GM12878 (cell line): ENCODE data around the gene SARDH. TPM values are rescaled to one million over a fixed set of nuclear protein-coding genes. Genes with fewer than 3 reads are reported as not detected.

ENCODE experiments used
- ATAC-seq: fragments of 200-7000 bp; cut with Tn5 transposase; 3 replicates; pipeline ENCODE4 v1.9.1; 2020; ENCODE audit warnings: mild to moderate bottlenecking, moderate library complexity
- BruUV-seq: library from RNA; stranded (reverse); fragments of 400-500 nt; replicated peaks from 2 replicates; lab custom pipeline; 2021; lab: Mats Ljungman, UMichigan
- CTCF ChIA-PET: fragments of 300-600 bp; sonication (Branson Sonifier 250); formaldehyde crosslinking; extraction: SDS; loops from one replicate; lab custom pipeline; 2021; ENCODE audit warnings: inconsistent platforms; lab: Yijun Ruan, JAX
- POLR2A ChIA-PET: fragments of 350-600 bp; formaldehyde crosslinking; extraction: SDS; loops from one replicate; lab custom pipeline; 2021; ENCODE audit warnings: inconsistent platforms; lab: Charles Lee
- RAD21 ChIA-PET: fragments of 300-600 bp; sonication (Branson Sonifier 250); formaldehyde crosslinking; loops from one replicate; lab custom pipeline; 2023; ENCODE audit warnings: antibody characterized with exemption; ENCODE audit not compliant: unreplicated experiment; lab: Charles Lee
- SMC1A ChIA-PET: fragments of 300-600 bp; sonication (Branson Sonifier 250); formaldehyde crosslinking; loops from one replicate; lab custom pipeline; 2023; ENCODE audit not compliant: unreplicated experiment, uncharacterized antibody; lab: Charles Lee
- DNase-seq: peaks from one replicate; pipeline ENCODE4 v3.0.0-alpha.2; 2011; ENCODE audit warnings: low read depth, low spot score
- FAIRE-seq: peaks from 3 replicates; lab custom pipeline; 2011; peaks lifted over from hg19 to GRCh38; lab: Jason Lieb, UNC
- H2AFZ ChIP-seq: 2 replicates; pipeline ENCODE4 v1.6.0; 2011; ENCODE audit warnings: low read depth, low read length, control low read depth; ENCODE audit not compliant: control insufficient read depth
- H3K27ac ChIP-seq: 2 replicates; pipeline ENCODE4 v1.5.1; 2011; ENCODE audit warnings: control low read depth; ENCODE audit not compliant: control insufficient read depth, insufficient read depth
- H3K27me3 ChIP-seq, 2 experiments: replicated peaks in 1 of 2; 2 replicates each; pipeline versions ENCODE4 v1.6.0 to v1.6.1; 2011; ENCODE audit warnings: low read length in 1 of 2; ENCODE audit not compliant: control insufficient read depth in 2 of 2, insufficient read depth in 2 of 2
- H3K36me3 ChIP-seq, 2 experiments: 2 replicates each; pipeline ENCODE4 v1.5.1; 2011; ENCODE audit warnings: low read length in 1 of 2; ENCODE audit not compliant: control insufficient read depth in 2 of 2, insufficient read depth in 2 of 2
- H3K4me1 ChIP-seq: 2 replicates; pipeline ENCODE4 v1.6.1; 2011; ENCODE audit warnings: mild to moderate bottlenecking, low read length, moderate library complexity, mixed read lengths; ENCODE audit not compliant: control insufficient read depth, insufficient read depth
- H3K4me2 ChIP-seq: 2 replicates; pipeline ENCODE4 v1.6.0; 2011; ENCODE audit warnings: control low read depth; ENCODE audit not compliant: control insufficient read depth, insufficient read depth
- H3K4me3 ChIP-seq: fragments of 200-600 bp; sonication (generic); 2 replicates; pipeline ENCODE4 v1.5.1; 2016
- H3K79me2 ChIP-seq: 2 replicates; pipeline ENCODE4 v1.6.0; 2011; ENCODE audit warnings: low read length; ENCODE audit not compliant: control insufficient read depth, insufficient read depth
- H3K9ac ChIP-seq: 2 replicates; pipeline ENCODE4 v1.8.0; 2011; ENCODE audit warnings: low read length, control low read depth, mixed read lengths; ENCODE audit not compliant: control insufficient read depth, insufficient read depth
- H3K9me3 ChIP-seq: replicated peaks from 3 replicates; pipeline ENCODE4 v1.5.1; 2011; ENCODE audit warnings: mild to moderate bottlenecking, low read length; ENCODE audit not compliant: control insufficient read depth, insufficient read depth
- H4K20me1 ChIP-seq: 2 replicates; pipeline ENCODE4 v1.6.0; 2011; ENCODE audit not compliant: control insufficient read depth, insufficient read depth
- KAT2A ChIP-seq: conservative IDR thresholded peaks from 2 replicates; pipeline ENCODE4 v1.6.1; 2011; ENCODE audit warnings: low read depth, low read length; ENCODE audit not compliant: control insufficient read depth
- MEF2A ChIP-seq: IDR thresholded peaks from 2 replicates; pipeline ENCODE4 v1.6.1; 2011; ENCODE audit warnings: low read depth, mild to moderate bottlenecking, low read length, moderate library complexity; ENCODE audit not compliant: insufficient read depth
- PAX8 ChIP-seq: fragments of 450-650 bp; IDR thresholded peaks from 2 replicates; pipeline ENCODE4 v1.6.1; 2017; ENCODE audit warnings: mild to moderate bottlenecking, moderate library complexity
- POLR2AphosphoS2 ChIP-seq: IDR thresholded peaks from 2 replicates; pipeline ENCODE4 v1.6.1; 2011; ENCODE audit warnings: low read depth, mild to moderate bottlenecking, low read length, improper control_type of control experiment, moderate library complexity
- RCOR1 ChIP-seq: conservative IDR thresholded peaks from 2 replicates; pipeline ENCODE4 v1.6.1; 2012; ENCODE audit warnings: low read depth, low read length, improper control_type of control experiment
- SMARCA5 ChIP-seq: fragments of 450-650 bp; IDR thresholded peaks from 2 replicates; pipeline ENCODE4 v1.6.1; 2017; ENCODE audit warnings: mild to moderate bottlenecking
- STAT3 ChIP-seq: IDR thresholded peaks from 2 replicates; pipeline ENCODE4 v1.6.1; 2011; ENCODE audit warnings: low read depth, low read length, improper control_type of control experiment
- TCF12 ChIP-seq: IDR thresholded peaks from 2 replicates; pipeline ENCODE4 v1.6.1; 2011; ENCODE audit warnings: low read depth, mild to moderate bottlenecking, low read length
- TCF3 ChIP-seq: IDR thresholded peaks from 2 replicates; pipeline ENCODE4 v1.6.1; 2012; ENCODE audit warnings: low read depth, mild to moderate bottlenecking, low read length, borderline replicate concordance; ENCODE audit not compliant: insufficient read depth
- WRNIP1 ChIP-seq: IDR thresholded peaks from 2 replicates; pipeline ENCODE4 v1.6.1; 2011; ENCODE audit warnings: low read depth, low read length, improper control_type of control experiment, borderline replicate concordance
- ZNF274 ChIP-seq: IDR thresholded peaks from one replicate; pipeline ENCODE4 v1.8.0; 2011; ENCODE audit not compliant: insufficient read length, insufficient read depth
- ZZZ3 ChIP-seq: IDR thresholded peaks from 2 replicates; pipeline ENCODE4 v1.6.1; 2011; ENCODE audit warnings: low read depth; ENCODE audit not compliant: control insufficient read depth, insufficient read length
- WGBS: methylation state at CpG from one replicate; pipeline ENCODE4 v1.1.6; 2016; ENCODE audit warnings: low lambda C conversion rate; ENCODE audit not compliant: insufficient replicate concordance, insufficient coverage; ENCODE audit errors: missing lambda C conversion rate; 5-methylcytosine and 5-hydroxymethylcytosine counted together
- in situ Hi-C: fragments of 300-500 bp; cut with MboI; formaldehyde crosslinking; loops from 9 replicates; pipeline ENCODE4 v1.14.3; 2018; ENCODE audit warnings: mixed read lengths
- intact Hi-C: fragments of 100-400 bp; cut with micrococcal nuclease; formaldehyde crosslinking; loops from one replicate; pipeline ENCODE4 v1.14.2; 2022; ENCODE audit not compliant: unreplicated experiment
- polyA plus RNA-seq, 11 experiments: library from polyadenylated mRNA; depleted of rRNA in 4 of 11; unstranded in 6 of 11; stranded (reverse) in 5 of 11; fragments of >200 nt; fragmentation: Nextera tagmentation in 4 of 11; fragmentation: Illumina TruSeq in 1 of 11; extraction: Ambion mirVana in 4 of 11; extraction: Trizol in 1 of 11; gene quantifications; 1 replicate in 1 of 11; 2 replicates in 10 of 11; pipeline versions ENCODE4 v1.2.1 to v1.2.3, GENCODE V29; 2011 to 2016; ENCODE audit warnings: inconsistent platforms in 2 of 11, missing spikeins in 2 of 11, low read depth in 1 of 11
- total RNA-seq, 4 experiments: library from RNA; depleted of rRNA in 3 of 4; stranded (reverse); fragments of >200 nt in 3 of 4; fragmentation: Illumina TruSeq in 1 of 4; extraction: Trizol in 1 of 4; gene quantifications; 2 replicates each; pipeline versions ENCODE4 v1.2.1 to v1.2.3, GENCODE V29; 2013 to 2021
- TF ChIP-seq, protein P1 (sequence below): fragments of 450-650 bp; IDR thresholded peaks from 2 replicates; pipeline ENCODE4 v1.6.1; 2017; ENCODE audit warnings: low read depth, mild to moderate bottlenecking, moderate library complexity
- TF ChIP-seq, protein P2 (sequence below): fragments of 450-650 bp; IDR thresholded peaks from 2 replicates; pipeline ENCODE4 v1.6.1; 2016; ENCODE audit warnings: mild to moderate bottlenecking

Gene SARDH
- total and polyA plus RNA-seq, 10 of the 15 experiments (the other 5 are each of a cell fraction or from before 2014, with no cell fraction given) = 0.03 to 0.15 (median 0.10) TPM; not detected in 6

GRCh38 chr9:133658442-133659431, 79.4 kb downstream of the SARDH start:
- ChIA-PET RAD21 (no interaction called here), CTCF (no interaction called here)
- ATAC-seq = no peak
- Histone ChIP-seq H3K27me3 (peaks cover 7 to 9% of the 10 kb centered on the region in 2 experiments; a peak in 3 of 4 replicates), H3K9ac (no peak overlapping the region), H3K79me2 (no peaks in the 10 kb centered on the region), H4K20me1 (no peaks in the 10 kb centered on the region), H3K4me2 (no peak overlapping the region), H2AFZ (no peak overlapping the region)
- WGBS = 20% methylated on average over 43 of the region's 46 CpGs
- TF ChIP-seq PAX8 = no peak
- TF ChIP-seq, all 136 proteins: peak for 0
- DNase-seq = no peak
- ChIA-PET SMC1A (no interaction called here), POLR2A (no interaction called here)
- no peaks in the 10 kb centered on the region for H3K9me3 ChIP-seq
- H3K27ac ChIP-seq = no peak overlapping the region
- no TSS peak for BruUV-seq
- FAIRE-seq = no peak
- intact Hi-C loops (no loop called here), in situ Hi-C loops (no loop called here)
- H3K36me3 ChIP-seq = no peaks in the 10 kb centered on the region
- no peak overlapping the region for H3K4me3 ChIP-seq
- no peaks in the 10 kb centered on the region for H3K4me1 ChIP-seq

- Histone ChIP-seq H2AFZ (no peak overlapping the region), H3K4me2 (no peak overlapping the region), H3K36me3 (no peaks in the 10 kb centered on the region), H3K27me3 (peaks cover 7 to 11% of the 10 kb centered on the region in 2 experiments; a peak in 3 of 4 replicates), H3K9ac (no peak overlapping the region), H3K79me2 (no peaks in the 10 kb centered on the region), H3K4me1 (no peaks in the 10 kb centered on the region), H3K27ac (no peak overlapping the region), H3K4me3 (no peak overlapping the region), H4K20me1 (no peaks in the 10 kb centered on the region), H3K9me3 (no peaks in the 10 kb centered on the region)
- TF ChIP-seq ZNF274 (no peak), MEF2A (no peak), STAT3 (no peak), ZZZ3 (no peak), POLR2AphosphoS2 (no peak), WRNIP1 (no peak), TCF3 (no peak), TCF12 (no peak), KAT2A (no peak), RCOR1 (no peak), SMARCA5 (no peak)
- TF ChIP-seq, protein P1, sequence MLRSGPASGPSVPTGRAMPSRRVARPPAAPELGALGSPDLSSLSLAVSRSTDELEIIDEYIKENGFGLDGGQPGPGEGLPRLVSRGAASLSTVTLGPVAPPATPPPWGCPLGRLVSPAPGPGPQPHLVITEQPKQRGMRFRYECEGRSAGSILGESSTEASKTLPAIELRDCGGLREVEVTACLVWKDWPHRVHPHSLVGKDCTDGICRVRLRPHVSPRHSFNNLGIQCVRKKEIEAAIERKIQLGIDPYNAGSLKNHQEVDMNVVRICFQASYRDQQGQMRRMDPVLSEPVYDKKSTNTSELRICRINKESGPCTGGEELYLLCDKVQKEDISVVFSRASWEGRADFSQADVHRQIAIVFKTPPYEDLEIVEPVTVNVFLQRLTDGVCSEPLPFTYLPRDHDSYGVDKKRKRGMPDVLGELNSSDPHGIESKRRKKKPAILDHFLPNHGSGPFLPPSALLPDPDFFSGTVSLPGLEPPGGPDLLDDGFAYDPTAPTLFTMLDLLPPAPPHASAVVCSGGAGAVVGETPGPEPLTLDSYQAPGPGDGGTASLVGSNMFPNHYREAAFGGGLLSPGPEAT = no peak
- TF ChIP-seq, protein P2, sequence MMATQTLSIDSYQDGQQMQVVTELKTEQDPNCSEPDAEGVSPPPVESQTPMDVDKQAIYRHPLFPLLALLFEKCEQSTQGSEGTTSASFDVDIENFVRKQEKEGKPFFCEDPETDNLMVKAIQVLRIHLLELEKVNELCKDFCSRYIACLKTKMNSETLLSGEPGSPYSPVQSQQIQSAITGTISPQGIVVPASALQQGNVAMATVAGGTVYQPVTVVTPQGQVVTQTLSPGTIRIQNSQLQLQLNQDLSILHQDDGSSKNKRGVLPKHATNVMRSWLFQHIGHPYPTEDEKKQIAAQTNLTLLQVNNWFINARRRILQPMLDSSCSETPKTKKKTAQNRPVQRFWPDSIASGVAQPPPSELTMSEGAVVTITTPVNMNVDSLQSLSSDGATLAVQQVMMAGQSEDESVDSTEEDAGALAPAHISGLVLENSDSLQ = no peak
- ChIA-PET SMC1A (no interaction called here), POLR2A (no interaction called here), RAD21 (no interaction called here), CTCF (no interaction called here)
- ATAC-seq = no peak
- no peak for DNase-seq
- intact Hi-C loops = no loop called here
- in situ Hi-C loops = no loop called here
- FAIRE-seq = no peak
- WGBS = 64% methylated on average over 13 of the region's 13 CpGs
- BruUV-seq = no TSS peak
These were observed 81.0 kb downstream of the SARDH start for GRCh38 chr9:133657120-133657661.
